ENCODE measurements around the gene KDM3A.

DNA sequence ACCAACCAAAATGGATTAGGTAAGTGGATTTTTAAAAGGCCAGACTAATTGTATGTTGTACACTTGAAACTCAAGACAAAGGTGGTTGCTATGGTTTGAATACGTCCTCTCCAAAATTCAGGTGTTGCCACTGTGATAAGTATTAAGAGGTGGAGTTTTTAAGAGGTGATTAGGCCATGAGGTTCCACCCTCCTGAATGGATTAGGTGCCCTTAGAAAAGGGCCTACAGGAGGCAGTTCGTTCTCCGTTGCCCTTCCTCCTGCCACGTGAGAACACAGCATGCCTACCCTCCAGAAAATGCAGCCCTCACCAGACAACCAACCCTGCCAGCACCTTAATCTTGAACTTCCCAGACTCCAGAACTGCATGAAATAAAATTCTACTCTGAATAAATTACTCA lies 70.9 kb downstream of the KDM3A start:
- no peak for TF ChIP-seq POLR2A (IDR thresholded peaks at IDR 0.05)
- no peak for TF ChIP-seq CTCF (IDR thresholded peaks at IDR 0.05)
